Middle frontal gyrus (tissue), 1 donor: ENCODE data around the gene PCAT7.
"Not testable (repeated sequence)": the region's sequence is repeated elsewhere in the genome, so short reads cannot be mapped to it uniquely, and the experiment has no call there.

Experiments
- DNase-seq: peaks from one replicate; pipeline ENCODE4 v3.0.0-alpha.2; 2015; ENCODE audit warnings: low spot score; ENCODE audit errors: extremely low spot score

PCAT7 gene

DNA sequence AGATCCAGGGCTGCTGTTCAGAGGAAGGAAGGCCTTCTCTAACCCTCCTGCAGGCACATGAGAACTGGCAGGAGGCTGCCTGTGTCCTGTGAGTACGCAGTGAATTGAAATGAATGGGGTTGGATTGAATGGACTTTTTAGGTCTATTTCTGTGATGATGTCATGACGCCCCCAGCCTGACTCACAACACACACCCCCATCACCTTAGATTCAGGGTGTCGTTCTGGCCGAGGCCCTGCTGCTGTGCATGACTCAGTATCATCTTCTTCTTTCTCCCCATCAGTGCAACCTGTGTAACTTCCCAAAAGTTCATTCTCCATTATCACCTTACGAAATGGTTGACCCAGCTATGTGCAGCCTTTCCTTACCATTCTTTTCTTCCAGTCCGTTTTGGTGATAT is 5.4 kb downstream of the PCAT7 start:
- no peak for DNase-seq

DNA sequence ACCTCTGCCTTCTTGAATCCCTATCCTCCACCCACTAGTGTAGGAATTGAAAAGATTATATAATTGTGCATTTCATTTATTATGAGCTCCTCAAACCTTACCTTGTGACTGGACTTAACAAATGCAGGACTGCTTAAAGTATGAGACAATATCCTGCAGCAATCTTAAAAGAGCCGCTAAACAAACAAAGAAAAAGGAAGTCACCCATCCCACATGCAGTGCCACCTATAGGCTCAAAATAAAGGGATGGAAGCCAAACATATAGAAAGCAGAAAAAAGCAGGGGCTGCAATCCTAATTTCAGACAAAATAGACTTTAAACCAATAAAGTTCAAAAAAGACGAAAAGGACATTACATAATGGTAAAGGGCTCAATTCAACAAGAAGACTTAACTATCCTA is 8.7 kb downstream of the PCAT7 start:
- no peak for DNase-seq

DNA sequence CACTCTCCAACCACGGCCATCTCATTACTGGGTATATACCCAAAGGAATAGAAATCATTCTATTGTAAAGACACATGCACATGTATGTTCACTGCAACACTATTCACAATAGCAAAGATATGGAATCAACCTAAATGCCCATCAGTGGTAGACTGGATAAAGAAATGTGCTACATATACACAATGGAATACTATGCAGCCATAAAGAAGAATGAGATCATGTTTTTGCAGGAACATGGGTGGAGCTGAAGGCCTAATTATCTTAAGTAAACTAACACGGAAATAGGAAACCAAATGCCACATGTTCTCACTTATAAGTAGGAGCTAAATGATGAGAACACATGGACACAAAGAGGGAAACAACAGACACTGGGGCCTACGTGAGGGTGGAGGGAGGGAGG is 9.4 kb downstream of the PCAT7 start:
- not testable (repeated sequence) for DNase-seq

DNA sequence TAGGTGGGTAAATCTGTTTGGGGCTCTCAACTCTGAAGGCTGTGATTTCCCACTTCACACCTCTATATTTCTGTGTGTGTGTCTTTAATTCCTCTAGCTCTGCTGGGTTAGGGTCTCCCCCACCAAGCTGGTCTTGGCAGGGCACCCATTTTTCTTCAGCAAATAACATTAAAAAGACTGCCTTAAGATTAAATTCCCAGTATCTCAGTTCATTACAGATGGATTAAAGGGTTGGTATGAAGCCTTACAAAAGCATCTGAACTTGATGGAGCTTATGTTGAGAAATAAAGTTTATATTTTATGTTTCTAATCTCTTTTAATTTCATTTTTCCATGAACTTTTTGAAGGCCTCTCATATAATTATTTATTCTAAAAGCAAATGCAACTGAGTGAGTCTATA is 11.7 kb downstream of the PCAT7 start:
- no peak for DNase-seq

DNA sequence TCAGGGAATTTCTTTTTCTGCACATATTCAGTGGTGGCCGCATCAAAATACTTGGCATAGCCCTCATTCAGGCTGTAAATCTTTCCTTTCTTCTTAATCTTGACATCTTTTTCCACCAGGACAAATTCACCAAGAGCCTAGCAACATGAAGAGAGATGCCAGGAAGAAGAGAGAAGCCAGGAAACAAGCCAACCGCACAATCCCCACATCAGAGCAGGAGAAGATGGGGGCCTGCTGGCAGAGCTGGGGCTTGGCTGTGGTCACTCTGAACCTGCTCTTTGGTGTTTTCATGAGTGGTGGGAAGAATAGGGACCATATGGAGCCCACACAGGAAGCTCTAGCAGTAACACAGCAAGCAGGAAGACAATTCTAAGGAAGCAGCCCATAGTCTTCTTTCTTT is 12.4 kb downstream of the PCAT7 start:
- DNase-seq: no peak

DNA sequence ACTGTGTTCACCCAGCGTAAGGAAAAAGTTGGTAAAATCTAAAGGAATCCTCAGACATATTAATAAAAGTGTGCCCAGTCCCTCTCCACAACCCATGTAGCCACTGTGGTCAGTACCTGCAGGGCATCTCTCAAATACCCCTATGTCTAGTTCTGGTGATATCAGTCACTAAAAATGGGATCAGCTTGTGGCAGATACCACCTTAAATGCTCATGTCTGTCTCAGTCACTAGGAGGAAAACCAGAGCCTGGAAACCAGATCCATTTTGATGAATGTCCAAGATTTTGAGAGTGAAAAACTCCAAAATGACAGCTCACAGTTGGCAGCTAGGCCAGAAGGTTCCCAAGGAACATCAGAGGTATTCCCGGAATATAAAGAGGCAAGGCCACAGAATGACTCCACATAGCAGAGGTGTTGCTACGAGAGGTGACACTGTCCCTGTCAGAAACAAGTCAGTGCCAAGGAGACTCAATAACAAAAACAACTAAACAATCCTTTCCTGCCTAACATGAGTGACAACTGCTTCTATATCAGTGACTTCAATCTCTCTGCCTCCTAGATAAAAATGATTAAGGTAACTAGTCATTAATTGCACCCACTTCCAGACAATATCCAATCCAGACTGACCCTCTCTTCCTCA is 13.5 kb downstream of the PCAT7 start:
- DNase-seq: no peak

DNA sequence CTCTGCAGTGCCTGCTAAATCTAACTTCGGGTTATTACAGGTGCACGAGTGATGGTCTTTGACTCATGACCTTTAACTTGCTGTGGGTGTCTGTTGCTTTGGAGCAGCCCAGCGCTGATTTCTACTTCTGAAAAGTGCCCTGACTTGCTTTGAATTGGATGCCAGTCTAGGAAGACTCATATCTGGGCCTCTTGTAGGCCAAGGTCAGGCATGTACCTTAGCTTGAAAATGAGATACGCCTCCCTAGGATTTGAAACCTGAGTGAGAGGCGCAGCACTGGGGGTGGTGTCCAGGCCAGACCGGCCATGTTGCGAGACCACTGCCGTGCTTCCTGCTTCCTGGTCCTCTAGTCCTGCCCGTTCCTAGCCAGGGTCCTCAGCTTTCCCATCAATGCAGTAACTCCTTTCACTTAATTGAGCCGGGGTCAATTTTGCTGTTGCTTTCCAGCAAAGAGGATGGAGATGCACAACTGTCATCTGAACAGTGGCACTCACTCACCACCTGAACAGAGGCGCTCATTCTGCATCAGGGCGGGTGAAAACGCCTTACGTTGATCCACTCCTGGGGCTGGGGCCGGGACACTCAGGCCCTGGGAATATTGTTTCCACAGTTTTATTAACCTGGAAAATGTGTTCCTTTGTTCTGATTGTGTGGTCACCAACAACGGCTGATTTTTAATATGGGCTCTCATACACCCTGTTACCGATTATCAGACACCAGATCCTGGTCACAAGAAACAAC is 14.3 kb downstream of the PCAT7 start:
- no peak for DNase-seq

DNA sequence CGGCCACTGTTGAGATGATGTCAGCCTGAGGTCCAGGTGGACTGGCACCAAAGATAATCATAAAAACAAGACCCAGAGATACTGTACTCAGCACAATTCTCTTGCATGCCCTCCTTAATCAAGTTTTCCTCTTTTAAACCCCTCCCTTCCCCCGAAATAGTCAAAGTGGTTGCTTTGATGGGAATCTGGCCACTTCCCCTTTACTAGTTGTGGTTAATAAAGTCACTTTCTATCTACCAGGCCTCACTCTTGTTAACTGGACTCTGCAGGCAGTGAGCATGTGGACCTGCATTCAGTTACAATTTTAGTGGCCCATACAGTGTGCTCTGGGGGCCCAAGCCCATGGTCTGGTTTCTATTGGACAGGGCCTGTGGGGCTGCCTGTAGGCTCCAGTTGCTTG is 21.2 kb downstream of the PCAT7 start:
- DNase-seq: no peak

DNA sequence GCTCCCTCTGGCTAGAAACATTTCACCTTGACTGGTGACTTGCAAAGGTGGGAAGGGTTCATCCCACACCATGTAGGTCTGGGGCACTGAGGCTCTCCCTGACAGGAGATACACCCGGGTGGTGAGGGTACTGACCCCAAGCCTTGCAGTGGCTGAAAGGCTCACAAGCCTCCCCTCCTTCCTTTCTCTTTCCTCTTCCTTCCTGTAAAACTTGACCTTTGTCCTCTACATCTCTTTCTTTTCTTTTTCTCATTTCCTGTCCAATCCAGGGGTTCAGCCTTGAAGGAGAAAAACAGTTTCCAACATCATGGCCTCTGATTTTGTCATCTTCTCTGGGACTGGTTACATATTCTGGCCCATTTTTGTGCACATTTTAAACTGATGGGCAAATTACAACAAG is 22.2 kb downstream of the PCAT7 start:
- DNase-seq: no peak

DNA sequence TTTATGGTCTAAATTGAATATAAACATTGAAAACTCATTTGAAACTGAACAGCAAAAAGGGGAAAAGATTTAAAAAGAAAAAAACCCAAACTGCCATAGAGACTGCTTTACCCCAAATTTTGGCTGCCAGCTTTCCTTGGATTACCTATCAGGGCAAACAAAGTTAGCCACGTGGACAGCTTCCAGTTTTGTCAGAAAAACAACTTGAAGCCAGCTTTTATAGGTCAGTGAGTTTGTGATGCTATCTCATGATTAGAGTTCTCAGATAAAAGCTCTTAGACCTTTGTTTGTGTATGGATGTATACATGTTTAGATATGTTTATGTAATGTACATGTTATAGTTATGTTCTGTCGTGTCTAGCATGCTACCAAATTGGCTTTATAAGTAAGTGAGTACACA is 22.7 kb downstream of the PCAT7 start:
- DNase-seq: no peak

DNA sequence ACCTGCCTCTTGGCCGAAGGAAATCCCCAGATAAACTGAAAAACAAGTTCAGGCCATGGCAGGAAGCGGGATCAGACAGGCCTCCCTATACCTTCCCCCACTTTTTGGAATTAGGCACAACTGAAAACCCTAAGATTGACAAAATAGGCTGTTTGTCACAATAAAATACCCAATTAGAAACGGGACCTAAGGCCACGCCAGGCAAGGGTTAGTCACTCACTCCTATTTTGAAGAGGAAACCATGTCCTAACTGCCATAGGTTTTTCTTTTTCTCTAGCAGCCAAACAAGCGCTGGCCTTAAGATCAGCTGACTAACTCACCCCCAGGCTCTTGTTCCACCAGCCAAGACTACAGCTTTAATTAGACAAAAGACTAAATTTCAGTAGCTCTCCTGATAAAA is 26.8 kb downstream of the PCAT7 start:
- no peak for DNase-seq

DNA sequence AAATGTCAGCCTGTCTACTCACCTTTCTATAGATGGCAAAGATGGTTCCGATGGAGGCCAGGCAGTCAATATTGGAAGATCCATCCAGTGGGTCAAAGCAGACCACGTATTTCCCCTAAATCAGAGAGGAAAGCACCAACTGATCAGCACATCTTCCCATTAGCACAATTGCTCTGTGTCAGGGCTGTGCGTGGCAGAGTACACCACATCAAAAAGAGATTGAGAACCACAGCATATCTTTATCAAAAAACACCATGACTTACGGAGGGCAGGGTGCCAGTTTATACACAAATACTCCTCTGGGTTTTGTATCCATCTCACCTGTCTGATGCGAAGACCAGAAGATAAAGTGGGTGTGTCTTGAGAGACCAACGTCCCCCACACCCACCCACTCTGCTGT is 29.7 kb downstream of the PCAT7 start:
- DNase-seq: no peak

DNA sequence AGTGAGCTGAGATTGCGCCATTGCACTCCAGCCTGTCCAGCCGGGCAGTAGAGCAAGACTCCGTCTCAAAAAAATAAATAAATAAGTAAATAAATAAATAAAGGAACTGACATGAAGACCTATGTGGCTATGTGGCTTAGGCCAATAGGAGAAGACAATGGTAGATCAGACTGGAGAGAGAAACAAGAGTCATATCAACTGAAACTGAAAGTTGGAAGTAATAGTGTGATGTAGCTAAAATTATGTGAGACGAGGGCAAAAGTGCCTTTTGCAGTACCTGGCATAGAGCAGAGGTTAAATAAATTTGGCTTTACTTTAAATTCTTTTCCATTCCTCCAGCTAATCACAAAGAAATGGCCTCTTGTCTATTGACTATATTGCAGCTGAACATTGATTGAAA is 31.4 kb downstream of the PCAT7 start:
- no peak for DNase-seq

DNA sequence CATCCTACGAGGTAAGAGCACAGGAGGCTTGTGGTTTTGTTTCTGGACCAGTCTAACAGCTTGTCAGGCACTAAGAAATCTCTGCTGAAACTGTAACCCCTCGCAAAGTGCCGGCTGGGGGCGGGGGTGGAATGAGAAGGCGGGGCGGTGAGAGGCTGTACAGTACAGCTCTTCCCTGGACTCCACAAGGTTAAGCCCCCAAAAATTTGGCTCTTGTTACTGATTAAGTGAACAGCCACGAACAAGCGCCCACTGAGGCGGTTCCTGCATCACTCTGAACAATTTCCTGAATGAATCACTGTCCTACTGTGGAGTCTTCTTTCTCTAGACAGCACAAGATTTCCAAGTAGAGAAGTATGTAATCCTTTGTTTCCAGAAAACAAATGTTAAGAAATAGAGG is 31.9 kb downstream of the PCAT7 start:
- no peak for DNase-seq

DNA sequence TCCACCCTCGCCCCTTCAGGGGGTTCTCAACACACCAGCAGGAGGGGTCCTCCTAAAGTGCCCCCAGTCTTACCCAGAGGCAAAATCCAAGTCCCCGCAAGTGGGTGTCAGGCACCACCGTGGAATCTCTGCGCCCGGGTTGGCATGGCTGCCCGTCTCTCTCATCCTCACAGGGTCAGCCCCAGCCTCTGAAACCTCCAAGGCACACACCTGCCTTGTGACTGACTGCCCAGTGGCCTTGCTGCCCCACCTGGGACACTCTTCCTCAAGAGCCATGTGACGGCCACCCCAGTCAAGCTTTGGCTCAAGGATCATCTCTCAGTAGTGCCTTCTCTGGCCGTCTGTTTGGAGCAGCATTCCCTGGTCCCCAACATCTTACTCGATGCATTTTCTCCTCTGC is 33.8 kb downstream of the PCAT7 start:
- DNase-seq: no peak

DNA sequence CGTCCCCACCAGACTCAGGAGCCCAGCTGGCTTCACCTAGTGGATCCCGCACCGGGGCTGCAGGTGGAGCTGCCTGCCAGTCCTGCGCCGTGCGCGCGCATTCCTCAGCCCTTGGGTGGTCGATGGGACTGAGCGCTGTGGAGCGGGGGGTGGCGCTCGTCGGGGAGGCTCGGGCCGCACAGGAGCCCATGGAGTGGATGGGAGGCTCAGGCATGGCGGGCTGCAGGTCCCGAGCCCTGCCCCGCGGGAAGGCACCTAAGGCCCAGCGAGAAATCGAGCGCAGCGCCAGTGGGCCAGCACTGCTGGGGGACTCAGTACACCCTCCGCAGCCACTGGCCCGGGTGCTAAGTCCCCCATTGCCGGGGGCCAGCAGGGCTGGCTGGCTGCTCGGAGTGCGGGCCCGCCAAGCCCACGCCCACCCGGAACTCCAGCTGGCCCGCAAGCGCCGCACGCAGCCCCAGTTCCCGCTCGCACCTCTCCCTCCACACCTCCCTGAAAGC is 36.2 kb downstream of the PCAT7 start:
- DNase-seq: not testable (repeated sequence)

DNA sequence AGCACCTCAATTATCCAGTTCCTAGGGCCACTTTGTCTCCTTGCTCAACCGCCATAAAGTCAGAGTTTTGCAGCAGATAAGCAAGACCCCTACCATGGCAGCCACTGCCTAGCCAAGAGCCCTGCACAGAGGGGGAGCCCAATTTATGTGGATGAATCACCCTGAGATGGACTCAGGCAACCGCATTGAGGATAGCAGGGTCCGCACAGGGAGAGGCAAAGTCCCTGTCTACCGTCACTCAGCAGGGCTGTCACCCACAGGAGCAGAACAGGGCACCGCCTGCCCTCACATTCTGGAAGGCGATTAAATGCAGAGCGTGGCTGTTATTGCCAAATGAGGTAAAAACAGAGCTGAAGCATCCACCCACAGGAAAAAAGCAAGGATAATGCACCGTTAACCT is 37.0 kb downstream of the PCAT7 start:
- no peak for DNase-seq

DNA sequence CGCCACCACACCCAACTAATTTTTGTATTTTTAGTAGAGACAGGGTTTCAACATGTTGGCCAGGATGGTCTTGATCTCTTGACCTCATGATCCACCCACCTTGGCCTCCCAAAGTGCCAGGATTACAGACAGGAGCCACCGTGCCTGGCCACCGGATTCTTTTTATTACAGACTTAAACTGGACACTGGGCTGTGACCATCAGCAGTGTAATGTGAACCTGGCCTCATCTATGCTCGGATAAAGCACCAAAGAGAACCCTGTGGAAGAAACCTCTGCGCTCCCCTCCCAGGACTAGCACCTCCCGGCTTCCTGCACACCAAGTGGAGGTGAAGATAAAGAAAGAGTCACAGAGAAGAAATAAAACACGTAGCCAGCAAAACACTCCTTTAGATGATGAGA is 37.8 kb downstream of the PCAT7 start:
- not testable (repeated sequence) for DNase-seq

DNA sequence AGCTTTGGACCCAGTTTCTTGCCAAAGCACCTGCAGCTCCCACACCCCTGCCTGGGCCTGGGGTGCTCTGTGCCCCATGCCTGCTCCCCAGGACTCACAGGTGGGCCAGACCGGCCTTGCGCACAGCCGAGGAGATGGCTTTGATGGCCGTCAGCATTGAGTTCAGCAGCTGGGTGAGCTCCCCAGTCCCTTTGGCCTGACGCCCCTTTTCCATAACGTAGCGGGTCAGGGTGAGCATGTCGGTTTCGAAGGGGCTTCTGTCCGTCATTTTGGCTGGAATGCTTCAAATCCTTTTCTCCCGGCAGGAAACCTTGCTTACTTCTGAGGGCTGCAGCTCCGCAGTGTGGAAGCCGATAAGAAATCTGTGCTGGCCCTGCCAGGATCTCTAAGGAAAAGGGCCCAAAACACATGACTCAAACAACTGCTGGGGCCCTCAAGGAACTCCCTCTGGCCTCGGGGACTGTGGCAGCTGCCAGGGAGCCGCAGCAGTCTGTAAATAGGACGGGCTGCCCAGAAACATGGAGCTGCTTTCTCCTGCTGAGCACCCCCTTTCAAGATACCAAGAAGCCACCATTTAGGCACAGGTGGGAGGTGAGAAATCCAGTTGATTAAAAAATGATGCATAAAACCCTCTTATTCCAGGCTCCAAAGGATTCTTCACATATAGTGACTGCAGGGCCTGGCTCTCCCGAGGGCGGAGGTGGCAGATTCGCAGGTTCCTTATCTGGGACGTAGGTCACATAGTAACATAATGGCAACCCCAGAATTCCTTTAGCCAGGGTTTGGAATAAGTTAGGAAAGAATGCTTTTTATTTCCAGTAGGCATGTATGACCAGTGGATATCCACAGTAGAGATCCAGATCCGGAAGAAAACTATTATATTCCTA is 38.8 kb downstream of the PCAT7 start, which contains the start of gene FBP2:
Gene FBP2, minus strand, starts transcription at position 366 of the 887 bp plus-strand sequence. Its CDS starts 98 bp downstream, at position 268.
- DNase-seq: no peak

DNA sequence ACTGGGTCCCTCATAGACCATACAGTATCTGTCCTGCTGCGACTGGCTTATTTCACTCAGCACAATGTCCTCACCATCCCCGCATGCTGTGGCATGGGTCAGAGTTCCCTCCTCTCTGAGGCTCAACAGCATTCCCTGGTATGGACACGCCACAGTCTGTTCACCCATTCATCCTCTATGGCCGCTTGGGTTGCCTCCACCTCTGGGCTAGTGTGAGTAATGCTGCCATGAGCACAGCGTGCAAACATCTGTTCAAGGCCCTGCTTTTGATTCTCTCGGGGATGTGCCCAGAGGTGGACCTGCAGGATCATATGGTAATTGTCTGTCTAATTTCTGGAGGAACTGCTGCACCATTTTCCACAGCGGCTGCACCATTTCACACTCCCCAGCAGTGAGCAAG is 44.2 kb downstream of the PCAT7 start:
- no peak for DNase-seq

DNA sequence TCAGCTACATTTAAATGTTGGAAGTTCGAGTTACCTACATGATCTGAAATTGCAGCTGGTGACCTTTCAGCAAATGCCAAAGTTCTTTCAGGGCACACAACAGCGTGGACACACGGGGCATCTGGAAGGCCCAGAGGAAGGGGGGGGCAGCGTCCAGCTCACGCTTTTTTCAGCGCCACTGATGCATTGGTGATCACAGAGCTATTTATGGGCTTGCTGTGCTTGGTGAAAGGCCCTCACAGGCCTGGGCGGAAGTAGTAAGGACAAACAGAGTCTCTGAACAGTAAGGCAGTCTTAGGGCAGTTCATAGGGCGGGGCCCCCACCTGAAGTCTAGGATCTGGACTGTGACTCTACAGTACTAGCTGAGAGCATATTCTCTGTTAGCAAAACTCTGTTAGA is 45.4 kb downstream of the PCAT7 start:
- DNase-seq: no peak

DNA sequence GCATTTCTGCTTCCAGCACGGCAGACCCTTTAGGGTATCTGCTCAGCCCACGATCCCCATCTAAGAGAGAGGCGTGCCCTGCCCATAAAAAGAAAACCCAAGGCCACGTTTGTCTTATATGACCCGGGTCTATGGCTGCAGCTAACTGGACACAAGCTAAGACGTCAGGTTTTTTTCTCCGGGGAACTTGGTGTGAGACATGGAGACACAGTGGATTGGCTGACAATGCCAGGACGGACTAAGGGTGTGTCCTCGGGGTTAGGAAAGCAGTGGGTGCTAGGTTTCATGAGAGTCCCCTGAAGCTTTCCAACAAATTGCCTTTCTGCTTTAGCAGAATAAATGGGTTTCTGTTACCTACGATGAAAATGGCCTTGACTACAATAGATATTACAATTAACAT is 45.8 kb downstream of the PCAT7 start:
- no peak for DNase-seq
